DOHH2 (cell line): ENCODE results near the gene KCNN3.

Source experiments
- EZH2phosphoT487 ChIP-seq: fragments of 200-600 bp; sonication (generic); IDR thresholded peaks from 2 replicates; pipeline ENCODE4 v1.6.1; 2017; ENCODE audit warnings: borderline replicate concordance, mild to moderate bottlenecking, antibody characterized with exemption, low read length, moderate library complexity, mixed read lengths
- TF ChIP-seq, protein P1 (sequence below): fragments of 200-600 bp; sonication (generic); IDR thresholded peaks from one replicate; pipeline ENCODE4 v1.5.1; 2014; ENCODE audit warnings: antibody characterized with exemption, mild to moderate bottlenecking, low read depth, low read length; ENCODE audit not compliant: poor library complexity, severe bottlenecking

DNA sequence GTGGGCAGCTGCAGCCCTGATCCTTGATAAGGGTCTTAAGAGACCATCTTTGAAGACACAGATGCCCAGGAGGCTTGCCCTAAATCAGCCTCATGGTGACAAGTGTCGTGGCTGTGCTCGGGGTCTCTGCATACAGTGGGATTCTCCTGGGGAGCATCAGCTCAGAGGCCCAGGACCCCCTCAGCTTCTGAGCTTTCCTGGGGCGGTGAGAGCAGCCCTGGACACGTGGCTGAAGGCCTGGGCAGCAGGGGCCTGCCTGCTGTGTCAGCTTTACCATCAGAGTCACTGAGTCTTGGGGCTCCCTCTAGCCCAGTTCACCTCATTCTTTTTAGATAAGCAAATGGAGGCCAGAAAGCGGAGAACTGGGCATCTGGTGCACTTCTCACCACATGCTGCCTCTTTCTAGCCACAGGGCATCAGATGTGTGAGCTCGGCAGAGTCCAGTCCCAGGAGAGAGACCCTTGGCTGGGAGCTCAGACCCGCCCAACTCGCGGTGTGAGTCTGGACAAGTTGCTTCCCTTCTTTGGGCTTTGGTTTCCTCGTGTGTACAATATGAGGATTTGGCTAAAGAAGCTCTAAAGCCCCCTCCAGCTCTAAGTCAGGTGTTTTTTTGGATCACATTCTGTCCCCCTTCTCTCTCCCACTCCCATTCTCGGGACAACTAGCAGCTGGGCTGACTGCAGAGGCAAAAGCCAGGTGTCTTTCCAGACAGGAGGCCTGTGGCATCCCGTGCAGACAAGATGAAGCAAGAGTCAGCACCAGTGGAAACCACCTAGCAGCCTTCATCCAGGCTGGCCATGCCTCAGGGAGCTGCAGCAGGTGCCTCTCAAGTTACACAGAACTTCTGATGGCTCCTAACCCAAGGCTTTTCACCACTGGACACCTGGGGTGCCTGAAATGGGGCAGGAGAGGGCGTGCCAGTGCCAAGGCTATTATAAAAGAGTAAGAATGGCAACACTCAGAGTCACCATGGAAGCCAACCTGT is 119.1 kb downstream of the KCNN3 start:
- TF ChIP-seq, protein P1, sequence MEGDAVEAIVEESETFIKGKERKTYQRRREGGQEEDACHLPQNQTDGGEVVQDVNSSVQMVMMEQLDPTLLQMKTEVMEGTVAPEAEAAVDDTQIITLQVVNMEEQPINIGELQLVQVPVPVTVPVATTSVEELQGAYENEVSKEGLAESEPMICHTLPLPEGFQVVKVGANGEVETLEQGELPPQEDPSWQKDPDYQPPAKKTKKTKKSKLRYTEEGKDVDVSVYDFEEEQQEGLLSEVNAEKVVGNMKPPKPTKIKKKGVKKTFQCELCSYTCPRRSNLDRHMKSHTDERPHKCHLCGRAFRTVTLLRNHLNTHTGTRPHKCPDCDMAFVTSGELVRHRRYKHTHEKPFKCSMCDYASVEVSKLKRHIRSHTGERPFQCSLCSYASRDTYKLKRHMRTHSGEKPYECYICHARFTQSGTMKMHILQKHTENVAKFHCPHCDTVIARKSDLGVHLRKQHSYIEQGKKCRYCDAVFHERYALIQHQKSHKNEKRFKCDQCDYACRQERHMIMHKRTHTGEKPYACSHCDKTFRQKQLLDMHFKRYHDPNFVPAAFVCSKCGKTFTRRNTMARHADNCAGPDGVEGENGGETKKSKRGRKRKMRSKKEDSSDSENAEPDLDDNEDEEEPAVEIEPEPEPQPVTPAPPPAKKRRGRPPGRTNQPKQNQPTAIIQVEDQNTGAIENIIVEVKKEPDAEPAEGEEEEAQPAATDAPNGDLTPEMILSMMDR: no peak
- no peak for TF ChIP-seq EZH2phosphoT487
